Osteoblast (primary cell): ENCODE results near the gene HDGFL2. TPM values are rescaled to one million over a fixed set of nuclear protein-coding genes. Genes with fewer than 3 reads are reported as not detected.

Source experiments
- DNase-seq: peaks from one replicate; pipeline ENCODE4 v3.0.0; 2011; ENCODE audit warnings: low spot score, mixed read lengths; ENCODE audit not compliant: insufficient read length; ENCODE audit errors: missing footprints
- H2AFZ ChIP-seq: 2 replicates; pipeline ENCODE4 v1.6.0; 2011; ENCODE audit warnings: mild to moderate bottlenecking, low read length
- H3K27ac ChIP-seq: 2 replicates; pipeline ENCODE4 v1.5.1; 2011; ENCODE audit warnings: mild to moderate bottlenecking, low read depth, low read length, moderate library complexity
- H3K27me3 ChIP-seq: 2 replicates; pipeline ENCODE4 v1.6.0; 2012; ENCODE audit warnings: mild to moderate bottlenecking, control low read depth, inconsistent platforms, low read length, moderate library complexity; ENCODE audit not compliant: insufficient read depth
- H3K36me3 ChIP-seq: 2 replicates; pipeline ENCODE4 v1.5.1; 2011; ENCODE audit warnings: mild to moderate bottlenecking, low read length, control low read depth, moderate library complexity; ENCODE audit not compliant: insufficient read depth
- H3K4me1 ChIP-seq: 2 replicates; pipeline ENCODE4 v1.5.1; 2011; ENCODE audit warnings: mild to moderate bottlenecking, low read length, control low read depth, moderate library complexity; ENCODE audit not compliant: insufficient read depth
- H3K4me2 ChIP-seq: 2 replicates; pipeline ENCODE4 v1.6.0; 2011; ENCODE audit warnings: mild to moderate bottlenecking, low read length; ENCODE audit not compliant: insufficient read depth
- H3K4me3 ChIP-seq: fragments of 200-600 bp; sonication (generic); 3 replicates; pipeline ENCODE4 v1.5.1; 2012; ENCODE audit warnings: mild to moderate bottlenecking, low read length, inconsistent platforms; ENCODE audit not compliant: insufficient read depth
- H3K79me2 ChIP-seq: 2 replicates; pipeline ENCODE4 v1.6.0; 2012; ENCODE audit warnings: mild to moderate bottlenecking, low read length, control low read depth, inconsistent platforms; ENCODE audit not compliant: insufficient read depth
- H3K9me3 ChIP-seq: 2 replicates; pipeline ENCODE4 v1.5.1; 2011; ENCODE audit warnings: low read depth, low read length, control low read depth
- H4K20me1 ChIP-seq: 2 replicates; pipeline ENCODE4 v1.6.0; 2012; ENCODE audit warnings: mild to moderate bottlenecking, low read length, control low read depth; ENCODE audit not compliant: insufficient read depth
- total RNA-seq: library from RNA; depleted of rRNA; stranded (reverse); fragments of >200 nt; gene quantifications from 2 replicates; pipeline ENCODE4 v1.2.3, GENCODE V29; 2012
- TF ChIP-seq, protein P1 (sequence below): IDR thresholded peaks from 2 replicates; pipeline ENCODE4 v1.5.1; 2011; ENCODE audit warnings: mild to moderate bottlenecking, low read depth, low read length, moderate library complexity; ENCODE audit errors: extremely low read depth

Gene HDGFL2
- total RNA-seq, 1 donor: 48.5 TPM

DNA sequence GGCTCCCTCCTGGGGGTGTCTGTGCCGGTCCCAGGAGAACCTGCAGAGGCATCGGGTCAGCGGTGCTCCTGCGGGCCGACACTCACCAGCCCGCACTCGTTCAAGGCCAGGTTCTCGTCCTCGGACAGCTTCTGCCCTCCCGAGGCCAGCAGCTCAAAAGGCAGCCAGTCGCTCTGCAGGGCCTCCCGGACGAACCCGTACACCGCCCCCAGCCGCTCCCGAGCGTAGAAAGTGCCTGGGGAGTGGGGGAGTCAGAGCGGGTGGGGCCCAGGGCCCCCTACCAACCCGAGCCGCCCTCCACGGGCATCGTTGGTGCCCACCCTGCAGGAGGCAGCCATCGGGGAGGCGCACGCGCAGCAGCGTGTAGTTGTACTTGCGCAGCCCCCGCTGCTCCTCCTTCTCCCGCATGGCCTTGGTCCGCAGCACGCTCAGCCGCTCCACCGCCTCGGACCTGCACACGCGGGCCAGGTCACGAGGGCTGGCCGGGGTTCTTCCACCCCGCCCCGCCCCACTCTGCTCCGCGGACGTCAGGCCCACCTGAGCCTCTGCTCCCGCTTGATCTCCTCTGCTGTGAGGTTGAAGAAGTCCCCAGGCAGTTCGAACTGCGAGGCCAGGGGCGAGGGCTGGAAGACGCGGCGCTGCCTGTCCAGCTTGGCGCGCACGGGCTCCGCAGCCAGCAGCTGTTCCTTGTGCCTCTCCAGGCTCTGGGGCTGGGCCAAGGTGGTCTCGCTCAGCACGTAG lies 26.0 kb upstream of the HDGFL2 start:
- H3K27ac ChIP-seq: no peak overlapping the region
- no peak overlapping the region for H3K4me2 ChIP-seq
- no peaks in the 10 kb centered on the region for H3K27me3 ChIP-seq
- no peak overlapping the region for H3K4me3 ChIP-seq
- H3K79me2 ChIP-seq: peaks cover 8% of the 10 kb centered on the region
- H3K9me3 ChIP-seq: no peaks in the 10 kb centered on the region
- H3K36me3 ChIP-seq: peaks cover 60% of the 10 kb centered on the region
- peak; percentile 31 for DNase-seq
- TF ChIP-seq, protein P1, sequence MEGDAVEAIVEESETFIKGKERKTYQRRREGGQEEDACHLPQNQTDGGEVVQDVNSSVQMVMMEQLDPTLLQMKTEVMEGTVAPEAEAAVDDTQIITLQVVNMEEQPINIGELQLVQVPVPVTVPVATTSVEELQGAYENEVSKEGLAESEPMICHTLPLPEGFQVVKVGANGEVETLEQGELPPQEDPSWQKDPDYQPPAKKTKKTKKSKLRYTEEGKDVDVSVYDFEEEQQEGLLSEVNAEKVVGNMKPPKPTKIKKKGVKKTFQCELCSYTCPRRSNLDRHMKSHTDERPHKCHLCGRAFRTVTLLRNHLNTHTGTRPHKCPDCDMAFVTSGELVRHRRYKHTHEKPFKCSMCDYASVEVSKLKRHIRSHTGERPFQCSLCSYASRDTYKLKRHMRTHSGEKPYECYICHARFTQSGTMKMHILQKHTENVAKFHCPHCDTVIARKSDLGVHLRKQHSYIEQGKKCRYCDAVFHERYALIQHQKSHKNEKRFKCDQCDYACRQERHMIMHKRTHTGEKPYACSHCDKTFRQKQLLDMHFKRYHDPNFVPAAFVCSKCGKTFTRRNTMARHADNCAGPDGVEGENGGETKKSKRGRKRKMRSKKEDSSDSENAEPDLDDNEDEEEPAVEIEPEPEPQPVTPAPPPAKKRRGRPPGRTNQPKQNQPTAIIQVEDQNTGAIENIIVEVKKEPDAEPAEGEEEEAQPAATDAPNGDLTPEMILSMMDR: no peak
- H2AFZ ChIP-seq: no peak overlapping the region
- H3K4me1 ChIP-seq: no peaks in the 10 kb centered on the region
- H4K20me1 ChIP-seq: peaks cover 17% of the 10 kb centered on the region

DNA sequence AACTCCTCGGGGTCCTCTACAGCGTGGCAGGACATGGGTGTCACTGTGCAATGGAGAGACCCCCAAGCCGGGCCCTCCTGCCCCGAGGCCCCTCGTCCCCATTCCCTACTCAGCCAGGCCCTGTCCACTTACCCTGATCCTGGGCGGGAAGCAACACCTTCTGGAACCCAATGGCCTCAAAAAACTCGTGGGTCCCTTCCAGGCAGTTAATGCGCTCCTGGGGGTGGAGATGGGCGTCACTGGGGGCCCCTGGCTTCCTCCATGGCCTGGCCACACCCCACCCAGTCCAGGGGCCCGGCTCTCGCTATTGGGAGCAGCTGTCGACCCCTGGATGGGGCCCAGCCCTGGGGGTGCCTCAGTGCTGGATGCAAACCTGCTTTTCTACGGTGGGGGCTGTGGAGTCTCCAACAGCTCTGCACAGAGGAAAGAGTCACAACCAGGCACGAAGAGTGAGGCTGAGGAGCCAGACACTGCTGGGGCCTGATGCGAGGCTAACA lies 25.3 kb upstream of the HDGFL2 start:
- H3K79me2 ChIP-seq: peaks cover 8% of the 10 kb centered on the region
- H3K4me3 ChIP-seq: no peak overlapping the region
- no peaks in the 10 kb centered on the region for H3K9me3 ChIP-seq
- no peaks in the 10 kb centered on the region for H3K4me1 ChIP-seq
- no peak overlapping the region for H3K4me2 ChIP-seq
- H2AFZ ChIP-seq: no peak overlapping the region
- no peaks in the 10 kb centered on the region for H3K27me3 ChIP-seq
- no peak overlapping the region for H3K27ac ChIP-seq
- H4K20me1 ChIP-seq: peaks cover 17% of the 10 kb centered on the region
- peak; percentile 76 for DNase-seq
- TF ChIP-seq, protein P1: no peak
- H3K36me3 ChIP-seq: peaks cover 66% of the 10 kb centered on the region

GRCh38 chr19:4447327-4448146 lies 24.6 kb upstream of the HDGFL2 start:
- Histone ChIP-seq H3K9me3 (no peaks in the 10 kb centered on the region), H4K20me1 (peaks cover 18% of the 10 kb centered on the region), H3K4me3 (no peak overlapping the region), H3K27ac (no peak overlapping the region), H3K79me2 (peaks cover 9% of the 10 kb centered on the region), H3K4me1 (no peaks in the 10 kb centered on the region), H2AFZ (no peak overlapping the region), H3K4me2 (no peak overlapping the region), H3K27me3 (no peaks in the 10 kb centered on the region), H3K36me3 (peaks cover 74% of the 10 kb centered on the region)
- peak; percentile 35 for DNase-seq
- TF ChIP-seq, protein P1: no peak
